Measurements from ENCODE around the gene RSU1. TPM values are rescaled to one million over a fixed set of nuclear protein-coding genes. Genes with fewer than 3 reads are reported as not detected.

The RSU1 gene
- polyA plus RNA-seq, 1 experiment: 277 TPM

DNA sequence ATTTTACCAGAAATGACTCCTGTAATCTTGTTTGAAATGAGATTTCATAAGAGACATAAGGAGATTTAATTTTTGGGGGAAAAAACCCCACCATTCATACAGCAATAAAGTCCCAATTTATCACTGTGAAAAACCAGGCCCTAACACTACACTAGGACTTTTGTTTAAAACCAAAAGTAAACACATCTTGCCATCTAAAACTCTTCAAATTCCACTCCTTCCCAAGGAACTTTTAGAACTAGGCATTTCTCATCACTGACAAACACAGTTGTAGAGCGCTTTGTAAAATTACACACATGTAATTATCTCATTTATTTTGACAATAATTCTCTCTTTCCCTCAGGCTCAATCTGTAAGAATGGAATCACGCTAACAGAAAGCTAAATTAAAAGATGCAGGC, 167.5 kb downstream of the RSU1 start:
- no peaks in the 10 kb centered on the region for H3K36me3 ChIP-seq (ENCODE audit: control insufficient read depth, insufficient read depth, low read length)
- no peak for DNase-seq (ENCODE audit: low read depth)
- ChIA-PET CTCF (interaction anchor here (2.3 kb wide), 1 partner anchor 11 kb away, joined by 6 read pairs; no protein-coding TSS in a partner anchor), POLR2A (no interaction called here)
- H3K4me3 ChIP-seq (ENCODE audit: low read depth, low read length): no peak overlapping the region
- H3K27me3 ChIP-seq (ENCODE audit: control insufficient read depth, insufficient read depth, low read length): no peaks in the 10 kb centered on the region
- TF ChIP-seq, protein P1, sequence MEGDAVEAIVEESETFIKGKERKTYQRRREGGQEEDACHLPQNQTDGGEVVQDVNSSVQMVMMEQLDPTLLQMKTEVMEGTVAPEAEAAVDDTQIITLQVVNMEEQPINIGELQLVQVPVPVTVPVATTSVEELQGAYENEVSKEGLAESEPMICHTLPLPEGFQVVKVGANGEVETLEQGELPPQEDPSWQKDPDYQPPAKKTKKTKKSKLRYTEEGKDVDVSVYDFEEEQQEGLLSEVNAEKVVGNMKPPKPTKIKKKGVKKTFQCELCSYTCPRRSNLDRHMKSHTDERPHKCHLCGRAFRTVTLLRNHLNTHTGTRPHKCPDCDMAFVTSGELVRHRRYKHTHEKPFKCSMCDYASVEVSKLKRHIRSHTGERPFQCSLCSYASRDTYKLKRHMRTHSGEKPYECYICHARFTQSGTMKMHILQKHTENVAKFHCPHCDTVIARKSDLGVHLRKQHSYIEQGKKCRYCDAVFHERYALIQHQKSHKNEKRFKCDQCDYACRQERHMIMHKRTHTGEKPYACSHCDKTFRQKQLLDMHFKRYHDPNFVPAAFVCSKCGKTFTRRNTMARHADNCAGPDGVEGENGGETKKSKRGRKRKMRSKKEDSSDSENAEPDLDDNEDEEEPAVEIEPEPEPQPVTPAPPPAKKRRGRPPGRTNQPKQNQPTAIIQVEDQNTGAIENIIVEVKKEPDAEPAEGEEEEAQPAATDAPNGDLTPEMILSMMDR (IDR thresholded peaks at IDR 0.05; ENCODE audit: insufficient read depth, low read depth, low read length): no peak

DNA sequence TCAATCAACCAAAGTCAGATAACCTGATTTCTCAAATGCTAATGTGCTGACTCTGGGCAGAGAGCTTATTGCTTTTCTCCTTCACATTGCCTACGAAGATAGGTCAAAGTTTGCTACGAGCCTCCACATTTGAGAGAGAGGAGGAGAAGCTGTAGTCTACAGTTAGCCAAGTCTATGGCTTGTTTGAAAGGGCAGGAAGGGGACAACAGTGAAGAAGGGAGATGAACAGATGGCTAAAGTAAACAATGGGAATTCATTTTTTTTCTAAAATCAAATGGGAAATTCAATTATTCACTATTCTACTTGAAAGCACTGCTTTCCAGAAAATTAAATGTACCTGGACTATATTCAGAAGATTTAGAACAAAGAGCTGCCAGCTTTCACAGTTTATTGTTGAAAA, 168.9 kb downstream of the RSU1 start:
- POLR2A ChIA-PET: no interaction called here
- TF ChIP-seq, protein P1 (IDR thresholded peaks at IDR 0.05; ENCODE audit: insufficient read depth, low read depth, low read length): no peak
- Histone ChIP-seq H3K27me3 (ENCODE audit: control insufficient read depth, insufficient read depth, low read length) (no peaks in the 10 kb centered on the region), H3K36me3 (ENCODE audit: control insufficient read depth, insufficient read depth, low read length) (no peaks in the 10 kb centered on the region), H3K4me3 (ENCODE audit: low read depth, low read length) (no peak overlapping the region)
- DNase-seq (ENCODE audit: low read depth): no peak
- CTCF ChIA-PET: interaction anchor here (2.3 kb wide), 1 partner anchor 10 kb away, joined by 6 read pairs; no protein-coding TSS in a partner anchor

DNA sequence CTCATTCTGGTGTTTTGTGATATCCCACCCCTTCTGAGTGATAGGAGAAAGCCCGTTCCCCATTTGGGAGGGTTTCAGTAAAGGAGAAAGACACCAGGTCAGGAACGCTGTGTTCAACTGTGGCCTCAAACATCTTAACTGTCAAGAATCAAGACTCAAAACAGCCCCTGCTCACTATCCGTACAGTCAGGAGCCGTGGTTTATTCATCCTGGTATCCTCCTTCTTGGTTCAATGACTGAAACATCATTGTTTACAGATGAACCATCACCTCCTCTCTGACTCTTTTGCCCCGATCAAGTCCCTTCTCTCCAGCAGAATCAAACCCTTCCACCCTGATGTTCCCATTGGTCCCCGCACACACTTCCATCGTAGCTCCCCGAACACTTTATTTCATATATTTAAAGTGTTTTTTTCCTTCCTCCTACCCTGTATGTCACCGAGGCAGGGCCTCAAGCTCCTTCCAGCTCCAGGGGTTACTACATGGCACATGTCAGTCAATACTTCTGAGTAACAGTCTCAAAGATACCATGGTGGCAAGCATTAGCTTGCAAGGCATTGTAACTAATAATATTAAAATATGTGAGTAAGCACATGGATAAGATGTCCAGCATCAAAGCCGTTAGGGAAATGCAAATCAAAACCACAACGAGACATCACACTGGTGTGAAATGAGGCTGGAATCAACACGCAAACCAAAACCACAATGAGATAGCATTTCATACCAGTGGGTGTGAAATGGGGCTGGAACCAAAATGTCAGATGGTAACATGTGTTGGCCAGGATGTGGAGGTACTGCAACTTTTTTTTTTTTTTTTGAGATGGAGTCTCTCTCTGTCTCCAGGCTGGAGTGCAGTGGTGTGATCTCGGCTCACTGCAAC, 170.8 kb downstream of the RSU1 start:
- no peaks in the 10 kb centered on the region for H3K36me3 ChIP-seq (ENCODE audit: control insufficient read depth, insufficient read depth, low read length)
- no peak overlapping the region for H3K4me3 ChIP-seq (ENCODE audit: low read depth, low read length)
- ChIA-PET POLR2A (interaction anchor here (0.7 kb wide), 2 partner anchors 169 to 1141 kb away, joined by 5 to 6 read pairs; no protein-coding TSS in a partner anchor), CTCF (interaction anchor here (0.5 to 1.0 kb wide), 3 partner anchors 12 to 99 kb away, joined by 3 read pairs; no protein-coding TSS in a partner anchor)
- TF ChIP-seq, protein P1 (IDR thresholded peaks at IDR 0.05; ENCODE audit: insufficient read depth, low read depth, low read length): no peak
- H3K27me3 ChIP-seq (ENCODE audit: control insufficient read depth, insufficient read depth, low read length): no peaks in the 10 kb centered on the region
- no peak for DNase-seq (ENCODE audit: low read depth)

- peaks cover 2% of the 10 kb centered on the region for H3K36me3 ChIP-seq (ENCODE audit: control insufficient read depth, insufficient read depth, low read length)
- H3K27me3 ChIP-seq (ENCODE audit: control insufficient read depth, insufficient read depth, low read length): no peaks in the 10 kb centered on the region
- no peak overlapping the region for H3K4me3 ChIP-seq (ENCODE audit: low read depth, low read length)
- POLR2A ChIA-PET: no interaction called here
- CTCF ChIA-PET: no interaction called here
- TF ChIP-seq, protein P1 (IDR thresholded peaks at IDR 0.05; ENCODE audit: insufficient read depth, low read depth, low read length): no peak
- DNase-seq (ENCODE audit: low read depth): no peak
These were observed 173.1 kb downstream of the RSU1 start for GRCh38 chr10:16644146-16644545.

- POLR2A ChIA-PET: no interaction called here
- Histone ChIP-seq H3K4me3 (ENCODE audit: low read depth, low read length) (no peak overlapping the region), H3K27me3 (ENCODE audit: control insufficient read depth, insufficient read depth, low read length) (no peaks in the 10 kb centered on the region), H3K36me3 (ENCODE audit: control insufficient read depth, insufficient read depth, low read length) (peaks cover 2% of the 10 kb centered on the region)
- CTCF ChIA-PET: interaction anchor here (1.1 kb wide), 1 partner anchor 12 kb away, joined by 3 read pairs; no protein-coding TSS in a partner anchor
- no peak for DNase-seq (ENCODE audit: low read depth)
- TF ChIP-seq, protein P1 (IDR thresholded peaks at IDR 0.05; ENCODE audit: insufficient read depth, low read depth, low read length): no peak
These were observed 173.7 kb downstream of the RSU1 start for GRCh38 chr10:16643502-16643901.
